Endometrial microvascular endothelial cells (primary cell): ENCODE results near the gene UNC45B. TPM values are rescaled to one million over a fixed set of nuclear protein-coding genes. Genes with fewer than 3 reads are reported as not detected.
"Not testable (repeated sequence)": the region's sequence is repeated elsewhere in the genome, so short reads cannot be mapped to it uniquely, and the experiment has no call there.

Experiments
- in situ Hi-C: cut with HindIII; loops from 2 replicates; pipeline ENCODE4 v1.10.0; 2017; ENCODE audit warnings: low sequenced_read_pairs, low pct_unique_long_range_greater_than_20kb; ENCODE audit errors: inconsistent ontology term
- total RNA-seq: library from RNA; depleted of rRNA; stranded (reverse); fragments of >200 nt; gene quantifications from one replicate; pipeline ENCODE4 v1.2.3, GENCODE V29; 2015; ENCODE audit errors: inconsistent ontology term

UNC45B gene
- total RNA-seq, 1 donor from 2014 or later: not detected

- in situ Hi-C loops: no loop called here
These were observed 16.3 kb downstream of the UNC45B start for GRCh38 chr17:35163886-35164285.

- in situ Hi-C loops: no loop called here
These were observed 17.1 kb downstream of the UNC45B start for GRCh38 chr17:35164716-35165115.

- in situ Hi-C loops: no loop called here
These were observed 18.9 kb downstream of the UNC45B start for GRCh38 chr17:35166526-35166925.

- in situ Hi-C loops: no loop called here
These were observed 19.4 kb downstream of the UNC45B start for GRCh38 chr17:35167046-35167445.

- in situ Hi-C loops: no loop called here
These were observed 20.0 kb downstream of the UNC45B start for GRCh38 chr17:35167666-35168065.

- in situ Hi-C loops: no loop called here
These were observed 22.3 kb downstream of the UNC45B start for GRCh38 chr17:35169835-35170363.

- in situ Hi-C loops: no loop called here
These were observed 23.6 kb downstream of the UNC45B start for GRCh38 chr17:35170968-35171771.

GRCh38 chr17:35171834-35172233 is 24.2 kb downstream of the UNC45B start:
- in situ Hi-C loops: no loop called here

GRCh38 chr17:35172321-35172720 is 24.7 kb downstream of the UNC45B start:
- in situ Hi-C loops: not testable (repeated sequence)

- in situ Hi-C loops: no loop called here
These were observed 27.3 kb downstream of the UNC45B start for GRCh38 chr17:35174835-35175334.

- in situ Hi-C loops: no loop called here
These were observed 28.2 kb downstream of the UNC45B start for GRCh38 chr17:35175638-35176415.

GRCh38 chr17:35176897-35177296 is 29.3 kb downstream of the UNC45B start:
- in situ Hi-C loops: no loop called here

GRCh38 chr17:35179379-35179778 is 31.8 kb downstream of the UNC45B start:
- in situ Hi-C loops: not testable (repeated sequence)

- in situ Hi-C loops: no loop called here
These were observed 35.7 kb downstream of the UNC45B start for GRCh38 chr17:35183332-35183731.

GRCh38 chr17:35184274-35184673 is 36.7 kb downstream of the UNC45B start:
- in situ Hi-C loops: no loop called here

GRCh38 chr17:35185849-35186248 is 38.2 kb downstream of the UNC45B start:
- in situ Hi-C loops: no loop called here

GRCh38 chr17:35187481-35187880 is 39.9 kb downstream of the UNC45B start:
- in situ Hi-C loops: no loop called here

GRCh38 chr17:35188111-35188510 is 40.5 kb downstream of the UNC45B start:
- in situ Hi-C loops: no loop called here

- in situ Hi-C loops: no loop called here
These were observed 41.7 kb downstream of the UNC45B start for GRCh38 chr17:35189291-35189690.
